Left colon (tissue), 2 donors: Measurements from ENCODE around the gene POTEJ. TPM values are rescaled to one million over a fixed set of nuclear protein-coding genes. Genes with fewer than 3 reads are reported as not detected.
"Not testable (repeated sequence)": the region's sequence is repeated elsewhere in the genome, so short reads cannot be mapped to it uniquely, and the experiment has no call there.

Source experiments
- ATAC-seq: fragments of 200-7000 bp; cut with Tn5 transposase; one replicate; pipeline ENCODE4 v1.9.1; 2020; ENCODE audit warnings: mild to moderate bottlenecking, moderate library complexity
- DNase-seq, 2 donors: peaks; one replicate each; pipeline ENCODE4 v3.0.0-alpha.2; 2020
- intact Hi-C, 2 donors: fragments of 100-400 bp; cut with DNase I in 1 of 2; cut with micrococcal nuclease in 1 of 2; formaldehyde crosslinking; loops; one replicate each; pipeline versions ENCODE4 v1.11.2 to v1.14.0; 2022; cut with DNase I, micrococcal nuclease
- total RNA-seq, 2 donors: library from RNA; stranded (reverse); fragmentation: NEBNext Ultra II Directional; extraction: Animal tissue kit (Norgen Biotek cat#: 25700); gene quantifications; one replicate each; pipeline ENCODE4 v1.2.1, GENCODE V29; 2021
- donor health status: DM: no; HTN: no; CAD: no.
- donor health status: DM: yes; HTN: yes; CAD: no.

The POTEJ gene
- total RNA-seq, 2 donors from 2014 or later, result 0.08 to 0.15 TPM

- DNase-seq, ATAC-seq, intact Hi-C loops: not testable (repeated sequence)
Observed at GRCh38 chr2:130598463-130598862, 12.8 kb upstream of the POTEJ start.

DNA sequence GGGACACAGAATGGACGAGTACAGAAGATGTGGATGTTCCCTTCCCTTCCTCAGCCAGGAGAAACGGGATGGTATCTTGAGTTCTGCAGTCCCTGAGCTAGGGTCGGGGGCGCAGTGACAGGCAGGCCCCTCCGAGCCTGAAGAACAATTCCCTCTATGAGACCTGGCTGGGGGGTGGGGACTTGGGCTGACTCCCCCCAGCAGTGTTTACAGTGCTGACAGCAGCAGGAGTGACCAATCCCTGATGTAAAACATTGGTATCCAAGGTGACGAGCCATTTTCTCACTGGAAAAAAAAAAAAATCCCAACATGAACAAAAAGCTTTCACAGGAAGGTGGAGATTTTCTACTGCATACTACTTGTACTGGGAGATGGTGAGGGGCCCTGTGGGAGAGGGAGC, 11.8 kb upstream of the POTEJ start, which contains the start of gene CFC1:
TSS of gene CFC1 (minus strand) at position 183 of the 400 bp plus-strand sequence. CDS start 288 bp downstream, outside the sequence.
- intact Hi-C loops, ATAC-seq, DNase-seq: not testable (repeated sequence)

GRCh38 chr2:130599926-130600325, 11.3 kb upstream of the POTEJ start:
- intact Hi-C loops, DNase-seq, ATAC-seq: not testable (repeated sequence)

- intact Hi-C loops, DNase-seq: not testable (repeated sequence)
- ATAC-seq, result peak; percentile 86
Observed at GRCh38 chr2:130601648-130602302, 9.5 kb upstream of the POTEJ start.

GRCh38 chr2:130608276-130609001, 2.8 kb upstream of the POTEJ start:
- intact Hi-C loops, result not testable (repeated sequence)

GRCh38 chr2:130609002-130609920, 2.0 kb upstream of the POTEJ start:
- DNase-seq, intact Hi-C loops: not testable (repeated sequence)
- peak; percentile 39 for ATAC-seq

More at GRCh38 chr2:130608276-130609001, 2.8 kb upstream of the POTEJ start:
- not testable (repeated sequence) for DNase-seq
- ATAC-seq, result peak; percentile 26

- DNase-seq, intact Hi-C loops, ATAC-seq: not testable (repeated sequence)
Observed at GRCh38 chr2:130610486-130610885, 754 bp upstream of the POTEJ start.

- DNase-seq, intact Hi-C loops: not testable (repeated sequence)
Observed at GRCh38 chr2:130628784-130629475, 17.7 kb downstream of the POTEJ start.

GRCh38 chr2:130638973-130639372, 27.7 kb downstream of the POTEJ start:
- ATAC-seq, DNase-seq, intact Hi-C loops: not testable (repeated sequence)

More at GRCh38 chr2:130628784-130629475, 17.7 kb downstream of the POTEJ start:
- ATAC-seq, result not testable (repeated sequence)

- intact Hi-C loops, DNase-seq: not testable (repeated sequence)
Observed at GRCh38 chr2:130641688-130642087, 30.4 kb downstream of the POTEJ start.

DNA sequence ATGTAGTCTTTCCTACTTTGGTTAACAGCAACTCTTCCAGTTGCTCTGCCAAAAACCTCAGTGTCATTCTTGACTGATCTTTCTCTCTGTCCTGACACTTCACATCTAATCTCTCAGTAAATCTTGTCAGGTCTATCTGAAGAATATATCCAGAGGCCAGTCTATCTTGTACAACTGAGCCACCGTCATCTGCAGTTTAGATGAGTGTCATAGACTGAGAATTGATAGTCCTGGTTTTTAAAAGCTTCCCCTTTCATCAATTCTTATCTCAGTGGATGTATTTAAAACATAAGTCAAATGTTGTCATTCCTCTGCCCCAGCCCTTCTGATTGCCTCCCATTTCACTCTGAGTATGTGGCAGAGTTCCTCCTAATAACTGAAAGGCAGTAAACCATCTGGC, 38.0 kb downstream of the POTEJ start:
- DNase-seq, ATAC-seq, intact Hi-C loops: not testable (repeated sequence)

More at GRCh38 chr2:130641688-130642087, 30.4 kb downstream of the POTEJ start:
- not testable (repeated sequence) for ATAC-seq

DNA sequence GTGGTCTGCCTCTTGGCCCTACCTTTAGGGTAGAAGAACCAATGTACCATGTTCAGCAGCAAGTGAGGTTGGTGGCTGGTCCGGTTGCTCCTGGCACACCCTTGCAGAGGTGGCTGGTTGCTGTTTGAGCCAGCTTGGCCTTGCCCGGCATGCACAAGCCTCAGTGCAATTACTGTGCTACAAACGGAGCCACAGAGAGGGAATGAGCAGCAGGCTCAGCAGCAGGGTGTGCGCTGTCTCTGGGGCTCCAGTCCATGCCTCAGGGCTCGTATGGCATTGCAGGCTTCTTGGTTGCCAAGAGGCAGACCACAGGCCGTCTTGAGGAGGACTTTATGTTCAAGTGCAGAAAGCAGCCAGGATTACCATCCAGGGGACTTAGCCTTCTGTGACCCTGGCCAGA, 53.3 kb downstream of the POTEJ start:
- DNase-seq, ATAC-seq, intact Hi-C loops: not testable (repeated sequence)

GRCh38 chr2:130665596-130665995, 54.4 kb downstream of the POTEJ start:
- ATAC-seq, DNase-seq, intact Hi-C loops: not testable (repeated sequence)

- intact Hi-C loops, ATAC-seq, DNase-seq: not testable (repeated sequence)
Observed at GRCh38 chr2:130667516-130667915, 56.3 kb downstream of the POTEJ start.

DNA sequence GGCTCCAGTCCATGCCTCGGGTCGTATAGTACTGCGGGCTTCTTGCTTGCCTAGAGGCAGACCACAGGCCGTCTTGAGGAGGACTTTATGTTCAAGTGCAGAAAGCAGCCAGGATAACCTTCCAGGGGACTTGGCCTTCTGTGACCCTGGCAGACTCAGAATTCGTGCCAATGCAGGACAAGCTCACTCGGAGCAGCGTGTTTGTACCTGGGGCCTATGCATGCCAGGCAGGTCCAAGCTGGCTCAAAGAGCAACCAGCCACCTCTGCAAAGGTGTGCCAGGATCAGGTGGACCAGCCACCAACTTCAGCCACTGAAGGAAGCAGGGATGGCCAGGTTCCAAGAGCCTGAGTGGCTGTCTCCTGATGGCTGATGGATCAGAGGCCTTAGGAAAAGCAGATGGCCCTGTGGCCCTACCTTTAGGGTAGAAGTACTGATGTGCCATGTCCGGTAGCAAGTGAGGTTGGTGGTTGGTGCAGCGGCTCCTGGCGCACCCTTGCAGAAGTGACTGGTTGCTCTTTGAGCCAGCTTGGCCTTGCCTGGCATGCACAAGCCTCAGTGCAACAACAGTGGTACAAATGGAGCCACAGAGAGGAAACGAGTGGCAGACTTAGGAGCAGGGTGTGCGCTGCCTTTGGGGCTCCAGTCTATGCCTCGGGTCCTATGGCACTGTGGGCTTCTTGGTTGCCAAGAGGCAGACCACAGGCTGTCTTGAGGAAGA, 58.9 kb downstream of the POTEJ start:
- DNase-seq, ATAC-seq, intact Hi-C loops: not testable (repeated sequence)

DNA sequence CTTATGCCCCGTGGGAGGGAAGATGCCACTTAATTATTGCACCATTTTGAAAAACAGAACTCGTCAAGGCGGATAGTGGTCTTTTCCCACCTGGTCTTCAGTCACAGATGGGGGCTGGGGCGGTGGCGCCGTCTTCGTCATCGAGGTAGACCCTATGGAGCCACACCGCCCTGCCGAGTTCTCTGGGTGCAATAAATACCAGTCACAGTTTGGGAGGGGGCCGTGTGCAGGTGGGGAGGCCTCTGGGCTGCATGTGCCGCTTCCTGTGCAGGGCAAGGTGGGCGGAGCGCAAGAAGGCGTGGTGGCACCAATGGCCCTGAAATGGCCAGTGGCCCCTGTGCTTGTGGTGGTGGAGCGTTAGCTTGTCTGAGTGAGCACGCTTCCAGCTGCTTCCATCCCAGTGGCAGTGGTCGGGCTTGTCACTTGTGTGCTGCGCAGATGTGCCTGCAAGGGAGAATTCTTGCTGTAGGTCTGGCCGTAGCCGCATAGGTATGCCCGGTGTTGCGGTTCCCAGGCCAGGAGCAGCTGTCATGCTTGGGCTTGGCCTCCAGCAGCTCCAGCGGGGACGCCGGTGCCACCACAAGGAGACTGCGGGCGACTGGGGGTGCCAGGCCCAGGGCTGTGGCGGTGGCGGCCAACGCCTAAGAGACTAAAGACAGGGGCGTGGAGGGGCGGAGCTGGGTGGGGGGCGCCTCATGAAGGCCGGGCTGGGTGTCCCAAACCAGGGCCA, 81.0 kb downstream of the POTEJ start:
- DNase-seq, intact Hi-C loops: not testable (repeated sequence)
- ATAC-seq, result peak; percentile 42

DNA sequence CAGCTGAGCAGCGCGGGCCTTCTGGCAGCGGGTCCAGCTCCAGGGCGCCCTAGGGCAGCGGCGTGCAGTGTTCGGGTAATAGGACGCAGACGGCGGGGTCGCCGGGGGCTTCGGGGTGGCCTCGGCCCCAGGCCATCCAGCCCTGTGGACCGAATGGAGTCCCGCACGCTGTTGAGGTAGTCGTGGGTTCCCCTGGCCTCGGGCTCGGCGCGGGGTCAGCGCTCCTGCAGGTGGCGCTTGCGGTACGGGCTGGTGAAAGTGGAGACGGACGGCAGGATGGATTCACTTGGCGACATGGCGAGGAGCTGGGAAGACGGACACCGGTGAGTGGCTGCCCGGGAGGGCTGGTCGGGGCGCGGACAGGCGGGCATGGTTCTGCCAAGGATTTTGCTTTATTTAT, 82.2 kb downstream of the POTEJ start:
- intact Hi-C loops, result not testable (repeated sequence)
- ATAC-seq (peak; percentile 68), DNase-seq (peak; percentile 27 to 32)
